ENCODE measurements around the gene SLC6A1.

SLC6A1 gene

GRCh38 chr3:10992017-10992942, at the start of gene SLC6A1:
Gene SLC6A1 (plus strand): TSS chr3:10992748. CDS start chr3:11017212, 24,464 bp downstream.
- DNase-seq: peak; percentile 76

GRCh38 chr3:10944866-10945265, 47.7 kb upstream of the SLC6A1 start:
- DNase-seq: no peak

DNA sequence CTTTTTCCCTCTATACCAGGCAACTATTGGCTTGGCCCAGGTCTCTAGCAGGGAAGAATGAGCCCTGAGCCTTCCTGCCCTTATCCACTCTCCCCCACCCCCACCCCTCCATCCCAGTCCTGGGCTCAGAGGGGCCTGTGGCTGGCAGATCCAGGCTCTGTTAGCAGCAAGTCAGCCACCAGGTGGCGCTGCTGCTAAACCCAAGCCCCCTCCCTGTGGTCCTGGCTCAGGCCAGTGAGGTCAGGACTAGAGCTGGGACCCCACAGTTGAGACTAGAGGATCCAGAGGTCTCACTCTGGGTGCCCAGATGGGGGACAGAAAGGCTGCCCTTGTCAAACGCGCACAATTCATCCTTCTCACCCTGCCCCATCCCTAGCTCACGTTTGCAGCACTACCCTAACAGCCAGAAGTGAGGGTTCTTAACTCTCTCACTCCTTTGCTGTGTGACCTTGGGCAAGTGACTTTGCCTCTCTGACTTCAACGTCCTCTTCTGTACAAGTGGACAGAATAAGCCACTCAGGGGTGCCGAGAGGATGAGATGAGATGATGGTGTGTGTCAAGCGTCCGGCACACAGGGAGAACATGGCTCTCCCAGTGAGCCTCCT, 46.8 kb upstream of the SLC6A1 start:
- DNase-seq: peak; percentile 87

GRCh38 chr3:10946526-10946925, 46.0 kb upstream of the SLC6A1 start:
- no peak for DNase-seq

- no peak for DNase-seq
Measured at GRCh38 chr3:10948326-10948725, 44.2 kb upstream of the SLC6A1 start.

DNA sequence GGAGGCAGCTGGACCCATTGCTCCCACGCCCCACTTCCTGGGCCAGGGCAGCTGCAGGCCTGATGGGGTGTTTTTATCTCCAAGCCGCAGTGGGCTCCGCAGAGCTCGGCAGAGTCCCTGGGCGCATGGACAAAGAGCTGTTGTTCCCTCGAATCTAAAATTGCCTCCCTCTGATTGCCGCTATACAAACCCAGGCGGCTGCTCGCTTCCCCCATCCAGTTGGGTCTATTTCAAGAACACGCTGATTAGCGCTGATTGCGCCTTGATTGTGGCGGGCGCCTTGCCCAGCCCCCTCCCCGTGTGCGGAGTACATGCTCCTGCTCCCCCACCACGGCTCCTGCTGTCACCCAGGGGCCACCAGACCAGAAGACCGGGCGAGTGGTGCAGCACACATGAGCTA, 43.4 kb upstream of the SLC6A1 start:
- peak; percentile 60 for DNase-seq

GRCh38 chr3:10950476-10951294, 41.9 kb upstream of the SLC6A1 start:
- peak; percentile 63 for DNase-seq

- DNase-seq: no peak
Measured at GRCh38 chr3:10951295-10951926, 41.1 kb upstream of the SLC6A1 start.

DNA sequence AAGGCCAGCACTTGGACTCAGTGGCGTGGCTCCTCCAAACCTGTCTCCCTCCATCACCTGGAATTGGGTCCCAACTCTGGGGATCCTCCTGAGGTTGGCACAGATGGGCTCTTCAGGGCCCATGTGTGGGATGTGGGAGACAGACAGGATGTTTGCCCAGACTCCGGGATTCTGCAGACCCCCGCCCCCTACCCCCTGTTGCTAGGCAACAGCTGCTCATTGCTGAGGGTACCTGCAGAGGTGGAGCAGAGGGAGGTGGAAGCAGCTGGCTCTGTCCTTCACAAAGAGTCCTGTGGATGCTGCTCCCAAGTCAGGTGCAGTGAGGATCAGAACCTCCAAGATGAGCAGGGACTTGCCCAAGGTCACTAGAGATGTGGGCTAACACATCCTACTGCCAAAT, 40.0 kb upstream of the SLC6A1 start:
- no peak for DNase-seq

DNA sequence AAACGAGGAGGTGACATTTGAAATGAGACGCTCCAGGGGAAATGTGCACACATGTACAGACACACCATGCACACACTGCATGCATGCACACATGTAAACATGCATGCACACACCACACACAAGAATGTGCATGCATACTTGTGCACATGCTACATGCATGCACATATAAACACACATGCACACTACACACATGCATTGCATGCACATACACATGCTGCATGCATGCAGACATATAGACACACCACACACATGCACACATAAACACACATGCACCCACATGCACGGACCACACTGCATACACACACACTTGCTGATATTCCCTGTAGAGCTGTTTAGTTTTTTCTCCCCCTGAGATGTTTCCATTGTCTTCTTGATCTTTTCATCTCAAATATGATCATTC, 37.8 kb upstream of the SLC6A1 start:
- no peak for DNase-seq

DNA sequence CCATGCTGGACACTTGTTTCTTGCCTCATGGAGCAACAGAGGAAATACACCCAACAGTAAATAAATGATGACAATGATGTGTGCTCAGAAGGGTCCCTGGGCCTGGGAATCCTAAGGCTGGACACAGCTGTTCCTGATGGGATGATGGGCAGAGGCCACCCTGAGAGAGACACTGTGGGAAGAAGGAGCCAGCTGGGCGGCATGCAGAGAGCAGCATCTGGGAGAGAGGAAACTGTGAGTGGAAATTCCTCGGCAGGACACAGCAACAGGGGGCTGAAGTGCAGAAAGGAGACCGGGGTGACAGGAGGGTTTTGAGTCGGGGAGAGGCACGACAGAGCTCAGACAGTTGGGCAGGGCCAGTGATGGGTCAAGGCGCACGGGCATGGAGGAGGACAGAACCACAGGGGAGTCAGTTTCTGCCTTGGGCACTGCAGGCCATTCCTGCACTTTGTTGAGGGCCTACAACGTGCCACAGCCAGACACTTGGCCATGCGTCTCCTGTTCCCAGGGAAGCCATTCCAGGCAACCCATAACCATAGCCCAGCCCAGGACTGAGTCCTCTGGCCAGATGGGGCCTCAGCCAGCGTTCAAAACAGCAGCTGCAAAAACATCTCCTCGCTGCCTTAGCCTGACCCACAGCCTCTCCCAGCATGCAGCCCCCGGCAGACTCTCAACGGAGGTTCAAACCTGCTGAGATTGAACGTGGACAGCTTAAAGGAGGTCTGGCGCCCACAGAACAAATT, 36.7 kb upstream of the SLC6A1 start:
- DNase-seq: peak; percentile 84

GRCh38 chr3:10956531-10956930, 36.0 kb upstream of the SLC6A1 start:
- DNase-seq: no peak

DNA sequence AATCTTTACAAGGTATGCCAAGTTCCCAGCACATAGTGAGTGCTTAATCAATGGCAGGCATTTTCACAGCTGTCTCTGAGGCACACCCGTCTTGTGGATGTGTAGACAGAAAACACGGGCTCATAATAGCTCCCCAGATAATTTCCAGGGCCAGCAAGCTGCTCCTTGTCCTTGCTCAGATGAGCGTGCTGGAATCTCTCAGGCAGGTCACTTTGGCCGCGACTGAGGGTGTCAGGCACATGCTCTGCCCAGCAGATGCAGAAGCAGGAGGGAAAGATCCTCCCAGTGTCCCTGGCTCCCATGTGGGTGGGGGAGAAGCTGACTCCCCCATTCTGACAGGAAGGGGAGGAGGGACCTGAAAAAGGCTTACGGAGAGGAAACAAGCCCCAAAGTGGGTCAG, 35.6 kb upstream of the SLC6A1 start:
- DNase-seq: peak; percentile 93

- peak; percentile 51 for DNase-seq
Measured at GRCh38 chr3:10957976-10958749, 34.4 kb upstream of the SLC6A1 start.

DNA sequence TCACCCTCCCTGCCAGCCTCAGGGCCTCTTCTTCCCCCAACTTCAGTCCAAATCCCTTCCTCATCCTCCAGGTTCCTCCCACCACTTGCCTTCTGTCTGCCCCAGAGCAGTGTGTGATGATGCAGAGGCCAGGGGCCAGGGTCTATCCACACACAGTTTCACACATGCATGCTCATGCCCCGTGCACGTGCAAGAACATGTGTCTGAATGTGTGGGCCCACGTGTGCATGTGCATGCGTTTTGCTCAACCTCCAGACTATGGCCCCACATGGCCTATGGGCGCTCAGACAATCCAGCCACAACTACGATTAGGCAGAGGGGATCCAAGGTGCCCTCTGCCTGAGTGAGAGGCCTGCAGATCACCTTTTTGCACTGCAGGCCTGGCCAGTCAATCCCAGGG, 32.3 kb upstream of the SLC6A1 start:
- DNase-seq: no peak

DNA sequence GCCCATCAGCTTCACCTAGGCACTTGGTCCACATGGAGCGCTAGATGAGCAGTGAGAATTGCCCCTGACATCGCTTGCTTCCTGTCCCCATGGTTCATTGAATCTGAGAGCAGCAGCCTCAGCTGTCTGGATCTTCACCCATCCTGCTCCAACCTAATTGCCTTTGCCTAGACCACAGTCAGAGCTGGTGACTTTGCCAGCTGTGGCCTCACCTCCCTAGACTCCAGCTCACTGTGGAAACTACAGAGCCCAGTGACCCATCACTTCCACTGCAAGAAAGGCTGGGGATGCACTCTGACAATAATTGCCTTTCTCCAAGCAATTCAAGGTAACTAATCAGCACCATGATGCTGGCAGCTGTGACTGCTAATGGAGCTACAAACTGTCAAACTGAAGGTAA, 30.6 kb upstream of the SLC6A1 start:
- peak; percentile 56 for DNase-seq

- no peak for DNase-seq
Measured at GRCh38 chr3:10962481-10963036, 30.0 kb upstream of the SLC6A1 start.

- DNase-seq: peak; percentile 65
Measured at GRCh38 chr3:10964537-10965167, 27.9 kb upstream of the SLC6A1 start.

- peak; percentile 75 for DNase-seq
Measured at GRCh38 chr3:10968401-10968800, 24.1 kb upstream of the SLC6A1 start.

DNA sequence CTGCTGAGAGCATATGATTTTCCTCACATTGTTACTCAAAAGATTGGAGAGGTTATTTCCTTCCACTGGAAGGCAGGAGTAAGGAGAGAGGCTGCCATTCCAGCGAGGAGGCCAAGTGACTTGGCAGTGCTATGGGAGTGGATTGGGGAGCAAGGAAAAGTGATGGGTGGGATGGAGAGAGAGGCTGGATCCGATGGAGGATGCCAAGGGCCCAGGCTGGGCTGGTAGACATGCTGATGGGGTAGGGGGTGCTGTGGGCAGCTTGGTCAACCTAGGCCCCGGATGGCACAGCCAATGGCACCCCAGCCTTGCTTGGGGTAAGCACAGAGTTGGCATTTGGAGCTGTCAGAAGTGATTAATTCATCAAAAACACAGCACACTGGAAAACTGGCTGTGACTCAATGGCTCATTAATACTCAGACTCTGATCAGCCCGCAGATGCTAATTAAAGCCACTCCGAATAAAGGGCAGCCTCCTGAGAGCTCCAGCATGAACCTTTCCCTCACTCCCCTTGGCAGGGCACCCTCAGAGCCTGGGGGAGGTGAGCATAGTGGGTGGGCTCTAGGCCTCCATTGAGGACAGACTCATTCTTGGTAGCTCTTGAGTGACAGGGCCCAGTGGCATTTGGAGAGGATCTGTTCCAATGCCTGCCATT, 22.1 kb upstream of the SLC6A1 start:
- DNase-seq: no peak
